NCI-H1436 treated with DMSO at 0.1 percent for 48 hours (cell line): ENCODE measurements around the gene ZNF780B.
"Not testable (repeated sequence)": the region's sequence is repeated elsewhere in the genome, so short reads cannot be mapped to it uniquely, and the experiment has no call there.

ENCODE experiments used
- DNase-seq: peaks from one replicate; lab custom pipeline; 2025; lab: John Stamatoyannopoulos, UW

The ZNF780B gene

DNA sequence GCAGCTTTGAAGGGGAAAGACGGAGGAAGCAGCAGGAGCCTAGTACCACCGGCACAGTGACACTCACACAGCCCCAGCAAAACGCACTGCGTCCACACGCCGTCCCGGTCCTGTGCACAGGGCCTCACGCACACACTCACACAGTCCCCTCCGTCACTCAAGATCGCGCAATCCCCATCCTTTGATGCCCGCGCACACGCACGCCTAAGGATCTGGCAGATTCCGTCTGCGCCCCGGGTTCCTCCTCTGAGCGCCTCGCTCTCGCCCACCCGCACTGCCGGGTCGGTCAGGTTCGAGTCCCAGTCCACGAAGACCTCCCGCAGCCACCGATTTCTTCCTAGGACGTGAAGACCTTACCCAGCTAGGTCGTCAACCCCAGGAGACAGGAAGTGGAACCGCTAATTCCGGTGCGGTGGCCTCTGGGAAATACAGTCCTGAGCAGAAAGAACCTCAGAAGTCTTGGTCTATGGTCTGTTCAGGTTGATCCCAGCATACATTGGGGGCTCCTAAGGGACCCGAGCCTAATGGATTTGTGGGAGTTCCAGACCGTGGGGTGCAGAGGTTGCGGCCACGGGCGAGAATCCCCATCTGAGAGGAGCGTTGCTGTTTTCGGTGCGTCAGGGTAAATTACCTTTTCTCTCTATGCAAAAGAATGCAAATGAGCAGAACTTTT lies at the start of gene ZNF780B:
Gene ZNF780B (minus strand): TSS at position 400 of the 673 bp plus-strand sequence. CDS start 5,899 bp downstream, outside the sequence.
- peak; percentile 23 for DNase-seq

GRCh38 chr19:40104754-40105153 lies 48.7 kb upstream of the ZNF780B start:
- no peak for DNase-seq

DNA sequence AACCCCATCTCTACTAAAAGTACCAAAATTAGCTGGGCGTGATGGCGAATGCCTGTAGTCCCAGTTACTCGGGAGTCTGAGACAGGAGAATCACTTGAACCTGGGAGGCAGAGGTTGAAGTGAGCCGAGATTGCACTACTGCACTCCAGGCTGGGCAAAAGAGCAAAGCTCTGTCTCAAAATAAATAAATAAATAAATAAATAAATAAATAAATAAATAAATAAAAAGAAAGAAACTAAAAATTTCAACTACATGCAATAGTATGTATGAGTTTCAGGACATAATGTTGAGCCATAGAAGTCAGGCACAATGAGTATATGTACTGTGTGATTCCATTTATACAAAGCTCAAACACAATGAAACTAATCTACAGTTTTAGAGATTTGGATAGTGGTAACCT lies 47.6 kb upstream of the ZNF780B start:
- DNase-seq: no peak

DNA sequence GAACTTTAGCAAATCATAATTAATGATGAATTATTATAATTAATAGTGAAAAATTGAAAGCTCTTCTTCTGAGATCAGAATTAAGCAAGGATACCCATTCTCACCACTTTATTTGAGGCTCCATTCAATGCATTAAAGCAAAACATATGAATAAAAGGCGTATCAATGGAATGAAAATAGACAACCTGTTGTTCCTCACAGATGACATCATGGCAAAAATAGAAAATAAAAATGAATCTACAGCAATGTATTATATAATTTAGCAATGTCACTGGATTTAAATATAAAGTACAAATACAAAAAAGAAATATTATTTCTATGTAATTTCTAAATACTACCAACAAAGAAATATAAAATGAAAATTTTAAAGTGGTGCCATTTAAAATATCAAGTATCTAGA lies 45.8 kb upstream of the ZNF780B start:
- no peak for DNase-seq

DNA sequence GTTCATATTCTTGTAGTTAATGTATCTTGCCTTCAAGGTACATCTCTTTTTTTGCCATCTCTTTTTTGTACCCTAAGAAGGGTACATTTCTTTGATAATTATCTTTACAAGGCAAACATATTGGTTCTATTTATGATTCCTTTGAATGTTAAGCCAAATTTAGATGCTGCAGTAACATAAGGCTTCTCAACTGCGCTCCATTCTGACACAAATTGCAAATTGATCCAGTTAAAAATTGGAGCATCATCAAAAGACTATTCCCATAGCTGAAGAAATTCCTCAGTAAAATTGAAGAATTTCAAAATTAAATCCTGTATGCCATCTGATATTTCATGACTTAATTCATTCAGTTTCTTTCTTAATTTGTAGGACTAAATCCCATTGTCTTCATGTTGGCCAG lies 37.4 kb upstream of the ZNF780B start:
- DNase-seq: no peak

- no peak for DNase-seq
Measured at GRCh38 chr19:40091205-40092129, 35.4 kb upstream of the ZNF780B start.

- peak; percentile 17 for DNase-seq
Measured at GRCh38 chr19:40090241-40091204, 34.5 kb upstream of the ZNF780B start, which contains the start of gene ZNF780A. Gene ZNF780A, minus strand, starts transcription at chr19:40090943. Its CDS starts 6,190 bp downstream, at chr19:40084753.

- DNase-seq: no peak
Measured at GRCh38 chr19:40089462-40089861, 33.4 kb upstream of the ZNF780B start.

DNA sequence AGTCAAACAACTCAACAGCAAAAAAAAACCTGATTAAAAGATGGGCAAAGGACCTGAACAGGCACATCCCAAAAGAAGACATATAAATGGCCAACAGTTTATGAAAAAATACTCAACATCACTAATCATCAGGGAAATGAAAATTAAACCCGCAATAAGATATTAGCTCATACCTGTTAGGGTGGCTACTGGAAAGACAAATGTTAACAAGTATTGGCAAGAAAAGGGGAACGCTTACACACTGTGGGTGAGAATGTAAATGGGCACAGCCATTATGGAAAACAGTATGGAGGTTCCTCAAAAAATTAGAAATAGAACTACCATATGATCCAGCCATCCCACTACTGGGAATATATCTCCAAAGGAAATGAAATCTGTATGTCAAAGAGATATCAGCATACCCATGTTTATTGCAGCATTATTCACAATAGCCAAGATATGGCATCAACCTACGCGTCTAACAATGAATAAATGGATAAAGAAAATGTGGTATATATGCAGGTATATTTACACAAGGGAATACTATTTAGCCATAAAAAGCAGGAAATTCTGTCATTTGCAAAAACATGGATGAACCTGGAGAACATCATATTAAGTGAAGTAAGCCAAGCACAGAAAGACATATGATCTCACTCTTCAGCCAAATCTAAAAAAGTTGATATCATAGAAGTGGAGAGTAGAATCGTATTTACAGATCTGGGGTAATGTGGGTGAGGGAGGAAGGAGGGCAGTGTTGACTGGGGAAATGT lies 32.4 kb upstream of the ZNF780B start:
- DNase-seq: no peak

DNA sequence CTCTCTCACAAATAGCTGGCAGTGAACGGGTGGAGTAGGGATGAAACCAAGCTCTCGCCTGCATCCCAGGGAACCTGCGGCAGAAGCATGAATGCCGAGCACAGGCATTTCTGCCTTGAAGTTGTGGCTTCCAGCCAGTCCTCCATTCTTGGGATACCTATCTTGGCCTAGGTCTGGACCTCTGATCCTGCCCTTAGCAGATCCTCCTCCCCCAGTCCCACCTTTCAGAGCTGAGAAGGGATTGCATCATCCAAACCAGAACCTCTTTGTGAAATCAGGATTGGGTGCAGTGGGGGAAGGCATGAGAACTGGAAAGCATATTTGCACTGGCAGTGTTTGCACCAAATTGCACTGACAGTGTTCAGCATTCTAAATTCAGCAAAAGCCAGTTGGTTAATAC lies 28.9 kb upstream of the ZNF780B start:
- DNase-seq: no peak

DNA sequence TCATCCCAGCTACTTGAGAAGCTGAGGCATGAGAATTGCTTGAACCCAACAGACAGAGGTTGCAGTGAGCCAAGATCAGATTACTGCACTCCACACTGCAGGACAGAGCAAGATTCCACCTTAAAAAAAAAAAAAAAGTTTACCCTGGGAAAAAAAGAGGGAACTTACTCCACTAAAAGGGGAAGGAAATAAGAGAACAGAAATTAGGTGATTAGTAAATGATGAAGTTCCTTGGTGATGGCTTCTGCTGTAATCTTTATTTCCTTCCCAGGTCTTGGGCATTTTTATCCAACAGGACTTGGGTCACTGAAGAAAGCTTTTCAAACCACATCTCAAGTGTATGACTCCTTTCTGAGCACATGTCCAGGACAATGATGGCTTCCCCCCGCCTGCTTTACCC lies 25.4 kb upstream of the ZNF780B start:
- no peak for DNase-seq

- no peak for DNase-seq
Measured at GRCh38 chr19:40080289-40080688, 24.3 kb upstream of the ZNF780B start.

DNA sequence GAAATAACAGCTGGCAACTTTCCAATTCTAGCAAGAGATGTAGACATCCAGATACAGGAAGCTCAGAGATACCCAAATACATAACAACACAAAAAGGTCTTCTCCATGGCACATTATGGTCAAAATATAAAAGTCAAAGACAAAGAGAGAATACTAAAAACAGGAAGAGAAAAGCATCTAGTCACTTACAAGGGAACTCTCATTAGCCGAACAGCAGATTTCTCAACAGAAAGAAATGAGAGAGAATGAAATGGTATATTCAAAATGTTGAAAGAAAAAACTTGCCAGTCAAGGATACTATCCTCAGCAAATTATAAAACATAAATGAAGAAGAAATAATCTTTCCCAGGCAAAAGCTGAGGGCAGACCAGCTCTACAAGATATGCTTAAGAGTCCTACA lies 22.3 kb upstream of the ZNF780B start:
- DNase-seq: no peak

- DNase-seq: no peak
Measured at GRCh38 chr19:40070058-40070457, 14.0 kb upstream of the ZNF780B start.

GRCh38 chr19:40059624-40060023 lies 3.6 kb upstream of the ZNF780B start:
- no peak for DNase-seq

DNA sequence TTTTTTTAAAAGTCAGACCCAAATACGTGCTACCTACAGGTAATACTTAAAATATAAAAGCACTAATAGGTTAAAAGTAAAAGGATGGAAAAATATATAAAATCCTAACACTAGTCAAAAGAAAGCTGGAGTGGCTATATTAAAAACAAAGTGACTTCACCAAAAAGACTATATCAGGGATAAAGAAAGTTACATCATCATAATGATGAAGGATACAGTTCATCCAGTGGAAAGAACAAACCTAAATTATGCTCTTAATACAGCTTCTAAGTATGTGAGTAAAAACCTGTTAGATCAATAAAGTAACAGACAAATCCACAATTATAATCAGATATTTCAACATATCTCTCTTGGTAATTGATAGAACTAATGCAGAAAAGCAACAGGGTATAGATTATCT lies 1.1 kb upstream of the ZNF780B start:
- DNase-seq: no peak

DNA sequence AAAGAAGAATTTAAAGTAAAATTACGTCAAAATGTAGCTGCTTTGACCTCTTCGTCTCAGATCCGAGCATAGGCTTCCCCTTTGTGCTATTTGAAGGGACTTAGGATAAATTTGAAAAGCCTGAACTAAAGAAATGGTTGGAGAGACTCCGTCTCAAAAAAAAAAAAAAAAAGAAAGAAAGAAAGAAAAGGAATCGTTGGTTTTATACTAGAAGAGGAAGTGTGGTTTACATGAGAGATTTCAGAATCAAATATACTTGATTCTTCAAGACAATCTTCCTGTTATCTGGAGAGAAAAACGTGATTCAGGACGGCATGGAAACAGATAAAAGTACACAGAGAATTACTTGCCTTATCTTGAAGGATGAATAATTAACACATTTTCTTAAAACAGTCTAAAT lies 474 bp upstream of the ZNF780B start:
- DNase-seq: no peak

DNA sequence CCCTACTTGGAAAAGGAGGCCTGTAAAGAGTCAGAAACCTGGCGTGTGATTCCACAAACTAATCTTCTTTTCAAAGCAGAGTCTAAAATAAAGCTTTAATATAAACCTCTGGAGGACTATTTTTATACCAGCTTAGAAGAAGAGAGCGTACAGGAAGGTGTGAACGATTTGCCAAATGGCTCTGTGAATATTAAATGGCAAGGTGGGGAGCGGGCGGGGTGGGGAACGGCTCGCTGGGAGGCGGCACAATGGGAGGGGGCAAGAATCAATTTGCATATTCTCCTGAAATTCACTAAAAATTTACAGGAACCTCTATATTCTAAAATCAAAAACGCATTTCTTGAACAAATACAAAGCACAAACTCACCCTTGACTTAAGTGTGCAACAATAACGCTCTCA lies 982 bp downstream of the ZNF780B start:
- no peak for DNase-seq

- no peak for DNase-seq
Measured at GRCh38 chr19:40054632-40055031, 1.4 kb downstream of the ZNF780B start.

GRCh38 chr19:40053491-40053890 lies 2.5 kb downstream of the ZNF780B start:
- DNase-seq: no peak

DNA sequence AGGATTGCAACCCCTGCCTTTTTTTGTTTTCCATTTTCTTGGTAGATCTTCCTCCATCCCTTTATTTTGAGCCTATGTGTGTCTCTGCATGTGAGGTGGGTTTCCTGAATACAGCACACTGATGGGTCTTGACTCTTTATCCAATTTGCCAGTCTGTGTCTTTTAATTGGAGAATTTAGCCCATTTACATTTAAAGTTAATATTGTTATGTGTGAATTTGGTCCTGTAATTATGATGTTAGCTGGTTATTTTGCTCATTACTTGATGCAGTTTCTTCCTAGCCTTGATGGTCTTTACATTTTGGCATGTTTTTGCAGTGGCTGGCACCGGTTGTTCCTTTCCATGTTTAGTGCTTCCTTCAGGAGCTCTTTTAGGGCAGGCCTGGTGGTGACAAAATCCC lies 14.3 kb downstream of the ZNF780B start:
- DNase-seq: not testable (repeated sequence)
